NT2/D1 (cell line): Measurements from ENCODE around the gene JAKMIP3.
A peak's percentile ranks its signal among the peaks of the same experiment; 100 is the strongest.
"Not testable (repeated sequence)": the region's sequence is repeated elsewhere in the genome, so short reads cannot be mapped to it uniquely, and the experiment has no call there.

Experiments
- DNase-seq: peaks from one replicate; pipeline ENCODE4 v3.0.0-alpha.2; 2011; ENCODE audit warnings: low read depth, low spot score
- H3K27me3 ChIP-seq: 2 replicates; pipeline ENCODE4 v1.6.0; 2011; ENCODE audit warnings: mild to moderate bottlenecking; ENCODE audit not compliant: insufficient read length, insufficient read depth
- H3K36me3 ChIP-seq: 2 replicates; pipeline ENCODE4 v1.6.1; 2011; ENCODE audit warnings: mild to moderate bottlenecking, low read length, mixed read lengths; ENCODE audit not compliant: insufficient read depth, insufficient read length
- H3K4me1 ChIP-seq: 2 replicates; pipeline ENCODE4 v1.5.1; 2011; ENCODE audit not compliant: insufficient read depth, insufficient read length
- H3K4me3 ChIP-seq: 2 replicates; pipeline ENCODE4 v1.5.1; 2011; ENCODE audit warnings: low read depth; ENCODE audit not compliant: insufficient read length
- H3K9ac ChIP-seq: 2 replicates; pipeline ENCODE4 v1.6.0; 2011; ENCODE audit warnings: low read depth; ENCODE audit not compliant: insufficient read length
- H3K9me3 ChIP-seq: 2 replicates; pipeline ENCODE4 v1.5.1; 2011; ENCODE audit warnings: mild to moderate bottlenecking, low read length; ENCODE audit not compliant: insufficient read depth
- SUZ12 ChIP-seq: IDR thresholded peaks from 2 replicates; pipeline ENCODE4 v1.6.1; 2011; ENCODE audit not compliant: insufficient read length, insufficient read depth; ENCODE audit errors: extremely low read depth
- YY1 ChIP-seq: IDR thresholded peaks from 2 replicates; pipeline ENCODE4 v1.6.1; 2011; ENCODE audit not compliant: insufficient read length, insufficient read depth
- ZNF274 ChIP-seq: IDR thresholded peaks from 2 replicates; pipeline ENCODE4 v1.6.1; 2011; ENCODE audit warnings: mild to moderate bottlenecking, low read depth, low read length

Gene JAKMIP3

DNA sequence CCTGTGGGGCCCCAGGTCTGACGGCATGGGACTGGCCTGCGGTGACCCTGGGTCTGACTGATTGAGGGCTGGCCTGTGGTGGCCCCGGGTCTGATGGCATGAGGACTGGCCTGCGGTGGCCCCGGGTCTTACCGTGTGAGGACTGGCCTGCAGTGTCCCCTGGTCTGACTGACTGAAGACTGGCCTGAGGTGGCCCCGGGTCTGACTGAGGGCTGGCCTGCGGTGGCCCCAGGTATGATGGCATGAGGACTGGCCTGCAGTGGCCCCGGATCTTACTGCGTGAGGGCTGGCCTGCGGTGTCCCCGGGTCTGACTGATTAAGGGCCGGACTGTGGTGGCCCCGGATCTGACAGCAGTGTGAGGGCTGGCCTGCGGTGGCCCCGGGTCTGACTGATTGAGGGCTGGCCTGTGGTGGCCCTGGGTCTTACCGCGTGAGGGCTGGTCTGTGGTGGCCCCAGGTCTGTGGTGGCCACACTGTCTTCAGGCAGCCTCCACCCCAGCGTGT is 10.9 kb downstream of the JAKMIP3 start:
- DNase-seq, result no peak
- Histone ChIP-seq H3K36me3 (no peaks in the 10 kb centered on the region), H3K4me1 (peaks cover 3% of the 10 kb centered on the region), H3K9ac (no peak overlapping the region), H3K27me3 (no peaks in the 10 kb centered on the region), H3K9me3 (no peaks in the 10 kb centered on the region), H3K4me3 (no peak overlapping the region)
- TF ChIP-seq SUZ12 (no peak), ZNF274 (no peak), YY1 (no peak)

DNA sequence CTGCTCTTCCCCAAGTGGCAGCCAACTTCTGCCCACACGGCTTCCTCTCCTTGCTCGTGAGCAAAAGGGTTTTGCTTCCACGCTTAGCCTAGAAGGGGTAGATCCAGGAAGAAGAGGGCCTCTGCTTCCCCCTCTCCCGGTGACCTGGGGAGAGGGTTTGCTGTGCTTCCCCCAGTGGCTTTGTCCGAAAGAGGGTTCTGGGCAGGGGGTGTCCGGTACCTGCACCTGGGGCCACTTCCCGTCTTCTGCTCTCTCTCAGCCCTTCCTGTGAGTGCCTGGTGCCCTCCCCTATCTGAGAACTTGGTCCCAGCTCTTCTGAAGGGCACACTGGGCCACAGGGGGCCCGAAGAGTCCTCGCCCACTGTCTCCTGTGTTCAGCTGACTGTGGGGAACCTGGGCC is 11.3 kb downstream of the JAKMIP3 start:
- Histone ChIP-seq H3K9ac (no peak overlapping the region), H3K27me3 (no peaks in the 10 kb centered on the region), H3K4me1 (peaks cover 3% of the 10 kb centered on the region), H3K36me3 (no peaks in the 10 kb centered on the region), H3K4me3 (no peak overlapping the region), H3K9me3 (no peaks in the 10 kb centered on the region)
- no peak for DNase-seq
- TF ChIP-seq SUZ12 (no peak), ZNF274 (no peak), YY1 (no peak)

DNA sequence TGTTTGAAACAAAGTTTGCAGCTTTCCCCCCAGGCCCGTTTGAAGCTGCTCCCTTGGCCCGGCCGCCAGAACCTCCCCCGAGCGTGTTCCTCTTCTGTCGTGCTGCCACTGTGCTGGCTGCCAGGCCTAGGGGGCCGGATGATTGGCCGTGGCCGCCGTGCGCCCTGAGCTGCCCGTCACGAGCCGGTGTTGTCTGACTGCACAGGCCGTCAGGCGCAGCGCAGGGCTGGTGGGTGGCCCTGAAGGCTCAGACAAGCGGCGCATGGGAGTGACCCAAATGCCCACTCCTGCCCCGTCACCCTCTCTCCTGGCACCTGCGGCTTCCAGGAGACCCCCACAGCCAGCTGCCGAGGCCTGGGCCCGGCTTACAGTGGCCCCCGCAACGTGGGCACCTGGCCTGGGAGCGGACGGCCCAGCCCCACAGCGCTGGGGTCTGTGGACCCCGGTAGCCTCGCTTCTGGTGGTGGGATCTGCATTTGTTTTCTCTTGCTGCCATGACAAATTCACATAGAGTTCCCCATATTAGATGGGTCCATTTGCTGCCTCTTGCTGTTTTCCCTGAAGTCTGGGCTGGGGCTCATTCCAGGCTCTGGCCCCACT is 13.1 kb downstream of the JAKMIP3 start:
- Histone ChIP-seq H3K9me3 (no peaks in the 10 kb centered on the region), H3K27me3 (no peaks in the 10 kb centered on the region), H3K9ac (peak overlapping the region; percentile 21), H3K4me1 (peaks cover 3% of the 10 kb centered on the region), H3K4me3 (no peak overlapping the region), H3K36me3 (no peaks in the 10 kb centered on the region)
- TF ChIP-seq YY1, result no peak
- no peak for TF ChIP-seq SUZ12
- TF ChIP-seq ZNF274, result no peak
- DNase-seq, result no peak

DNA sequence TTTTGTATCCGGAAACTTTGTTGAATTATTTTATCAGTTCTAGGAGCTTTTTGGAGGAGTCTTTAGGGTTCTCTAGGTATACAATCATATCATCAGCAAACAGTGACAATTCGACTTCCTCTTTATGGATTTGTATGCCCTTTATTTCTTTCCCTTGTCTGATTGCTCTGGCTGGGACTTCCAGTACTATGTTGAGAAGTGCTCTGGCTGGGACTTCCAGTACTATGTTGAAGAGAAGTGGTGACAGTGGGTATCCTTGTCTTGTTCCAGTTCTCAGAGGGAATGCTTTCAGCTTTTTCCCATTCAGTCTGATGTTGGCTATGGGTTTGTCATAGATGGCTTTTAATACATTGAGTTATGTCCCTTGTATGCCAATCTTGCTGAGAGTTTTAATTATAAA is 18.6 kb downstream of the JAKMIP3 start:
- not testable (repeated sequence) for H3K4me3 ChIP-seq, H3K9me3 ChIP-seq, H3K9ac ChIP-seq, H3K27me3 ChIP-seq, H3K4me1 ChIP-seq, DNase-seq, H3K36me3 ChIP-seq

DNA sequence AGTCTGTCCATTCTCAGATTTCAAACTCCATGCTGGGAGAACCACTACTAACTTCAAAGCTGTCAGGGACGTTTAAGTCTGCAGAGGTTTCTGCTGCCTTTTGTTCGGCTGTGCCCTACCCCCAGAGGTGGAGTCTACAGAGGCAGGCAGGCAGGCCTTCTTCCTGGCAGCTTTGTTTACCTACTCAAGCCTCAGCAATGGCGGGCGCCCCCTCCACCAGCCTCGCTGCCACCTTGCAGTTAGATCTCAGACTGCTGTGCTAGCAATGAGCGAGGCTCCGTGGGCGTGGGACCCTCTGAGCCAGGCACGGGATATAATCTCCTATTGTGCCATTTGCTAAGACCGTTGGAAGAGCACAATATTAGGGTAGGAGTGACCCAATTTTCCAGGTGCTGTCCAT is 27.5 kb downstream of the JAKMIP3 start:
- H3K27me3 ChIP-seq, DNase-seq, H3K4me1 ChIP-seq, H3K9ac ChIP-seq, H3K4me3 ChIP-seq, H3K36me3 ChIP-seq, H3K9me3 ChIP-seq: not testable (repeated sequence)

DNA sequence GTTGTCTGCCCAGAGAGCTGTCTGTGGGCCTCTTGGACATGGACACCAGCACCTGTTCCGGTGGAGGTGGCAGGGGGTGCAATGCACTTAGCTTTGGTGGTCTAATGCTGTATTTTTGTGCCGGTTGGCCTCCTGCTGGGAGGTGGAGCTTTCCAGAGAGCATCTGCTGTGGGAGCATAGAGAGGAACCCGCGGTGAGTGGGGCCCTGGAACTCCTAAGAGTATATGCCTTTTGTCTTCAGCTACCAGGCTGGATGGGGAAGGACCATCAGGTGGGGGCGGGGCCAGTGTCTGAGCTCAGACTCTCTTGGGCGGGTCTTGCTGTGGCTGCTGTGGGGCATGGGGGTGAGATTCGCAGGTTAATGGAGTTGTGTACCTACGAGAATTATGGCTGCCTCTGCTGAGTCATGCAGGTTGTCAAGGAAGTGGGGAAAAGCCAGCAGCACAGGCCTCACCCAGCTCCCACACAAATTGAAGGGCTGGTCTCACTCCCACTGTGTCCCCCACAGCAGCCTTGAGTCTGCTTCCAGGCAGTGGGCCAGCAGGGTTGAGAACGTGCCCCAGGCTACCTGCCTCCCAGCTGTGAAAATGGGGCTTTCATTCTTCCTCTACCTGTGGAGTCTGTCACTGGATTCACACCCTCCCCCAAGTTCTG is 29.0 kb downstream of the JAKMIP3 start:
- H3K9me3 ChIP-seq, result 0 out of 2 replicates have a peak, but pooled peaks cover 6% of the 10 kb centered on the region
- H3K4me3 ChIP-seq, result no peak overlapping the region
- no peak overlapping the region for H3K9ac ChIP-seq
- H3K27me3 ChIP-seq, result no peaks in the 10 kb centered on the region
- no peaks in the 10 kb centered on the region for H3K4me1 ChIP-seq
- DNase-seq, result no peak
- TF ChIP-seq YY1, result no peak
- TF ChIP-seq ZNF274, result no peak
- TF ChIP-seq SUZ12, result no peak
- H3K36me3 ChIP-seq, result no peaks in the 10 kb centered on the region

DNA sequence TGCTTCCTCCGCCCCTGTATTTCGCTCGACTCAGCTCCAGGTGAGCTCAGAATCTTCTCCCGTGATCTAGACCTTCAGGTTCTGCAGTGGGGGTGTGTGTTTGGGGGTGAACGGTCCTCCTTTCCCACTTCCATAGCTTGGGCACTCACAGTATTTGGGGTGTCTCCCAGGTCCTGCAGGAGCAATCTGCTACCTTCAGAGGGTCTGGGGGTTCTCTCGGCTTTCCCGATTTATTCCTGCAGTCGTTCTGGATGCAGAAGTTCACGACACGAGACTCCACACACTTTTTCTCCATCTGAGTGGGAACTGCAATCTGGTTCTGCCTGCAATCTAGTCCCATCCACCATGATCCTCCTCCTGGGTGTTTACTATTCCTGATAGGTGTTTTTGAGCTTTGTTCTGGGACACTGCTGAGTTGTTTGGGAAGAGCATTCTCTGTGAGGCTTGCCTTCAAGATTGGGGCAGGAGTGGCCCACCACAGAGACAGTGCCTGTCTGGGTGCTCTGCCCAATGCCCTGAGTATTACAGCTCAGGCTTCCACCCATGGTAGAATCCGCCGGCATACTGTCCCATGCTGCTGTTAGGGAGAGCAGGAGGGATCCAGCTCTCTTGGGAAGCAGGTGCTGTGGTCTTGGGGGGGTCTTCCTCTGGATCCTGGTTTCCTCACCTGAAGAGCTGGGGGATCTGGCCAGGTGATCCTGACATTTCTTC is 29.8 kb downstream of the JAKMIP3 start:
- Histone ChIP-seq H3K9ac (no peak overlapping the region), H3K27me3 (no peaks in the 10 kb centered on the region), H3K4me3 (no peak overlapping the region), H3K4me1 (no peaks in the 10 kb centered on the region), H3K36me3 (no peaks in the 10 kb centered on the region), H3K9me3 (0 out of 2 replicates have a peak, but pooled peaks cover 6% of the 10 kb centered on the region)
- no peak for TF ChIP-seq YY1
- no peak for TF ChIP-seq SUZ12
- TF ChIP-seq ZNF274, result no peak
- DNase-seq, result no peak

DNA sequence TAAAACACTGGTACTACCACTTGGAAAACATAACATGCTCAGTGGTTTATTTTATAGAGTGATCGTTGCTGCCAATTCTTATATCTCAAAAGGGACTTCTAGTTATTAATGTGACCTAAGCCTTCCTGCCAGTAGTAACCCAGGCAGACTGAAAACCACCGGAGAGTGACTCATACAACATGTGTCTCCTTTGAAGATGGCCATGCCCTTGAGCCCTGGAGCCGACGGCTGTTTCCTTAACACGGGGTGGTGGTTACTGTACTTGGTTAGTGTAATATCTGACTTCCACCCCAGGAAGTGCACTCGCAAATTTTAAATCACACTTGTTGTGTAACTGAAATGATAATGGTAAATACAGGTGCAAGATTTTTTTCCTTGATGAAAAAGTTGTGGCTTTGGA is 30.5 kb downstream of the JAKMIP3 start:
- Histone ChIP-seq H3K4me1 (no peaks in the 10 kb centered on the region), H3K4me3 (no peak overlapping the region), H3K9me3 (0 out of 2 replicates have a peak, but pooled peaks cover 6% of the 10 kb centered on the region), H3K9ac (no peak overlapping the region), H3K36me3 (no peaks in the 10 kb centered on the region), H3K27me3 (no peaks in the 10 kb centered on the region)
- no peak for DNase-seq
- TF ChIP-seq YY1 (no peak), SUZ12 (no peak), ZNF274 (no peak)
